ENCODE results near the gene GRID1.
"Not testable (repeated sequence)": the region's sequence is repeated elsewhere in the genome, so short reads cannot be mapped to it uniquely, and the experiment has no call there.

GRID1 gene

DNA sequence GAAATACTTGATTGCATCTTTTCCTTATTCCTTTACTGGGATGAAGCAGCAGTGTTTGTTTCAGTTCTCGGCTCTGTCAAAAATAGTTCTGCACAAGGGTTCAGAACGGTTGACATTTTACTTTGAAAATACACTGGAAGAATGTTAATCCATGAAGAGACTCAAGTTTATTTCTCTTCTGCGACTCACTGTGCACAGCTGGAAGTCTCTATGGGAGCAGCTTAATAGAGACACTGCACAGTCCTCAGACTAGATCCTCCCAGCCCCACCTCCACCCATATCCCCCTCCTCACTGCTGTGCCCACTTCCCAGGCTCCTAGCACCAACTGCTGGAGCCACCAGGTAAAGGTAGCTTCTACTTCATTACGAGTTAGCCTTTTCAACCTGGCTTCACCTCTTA lies 517.8 kb downstream of the GRID1 start:
- DNase-seq: no peak

DNA sequence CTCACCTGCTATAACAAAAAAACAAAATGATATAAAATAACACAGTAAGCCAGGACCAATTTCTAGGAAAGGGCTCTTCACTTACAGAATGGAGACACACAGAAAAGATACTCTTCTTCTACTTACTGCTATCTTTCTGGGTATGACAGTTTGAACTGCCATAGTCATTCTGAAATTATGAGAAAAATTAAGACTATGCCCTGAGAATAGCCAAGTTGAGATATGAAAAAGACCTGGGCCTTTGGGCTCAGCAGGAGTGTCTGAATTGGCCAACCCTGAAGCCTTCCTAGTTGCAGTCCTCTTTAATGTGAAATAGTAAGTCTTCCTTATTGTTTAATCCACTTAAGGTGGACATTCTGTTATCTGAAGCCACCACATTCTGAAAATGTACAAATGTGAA lies 519.5 kb downstream of the GRID1 start:
- DNase-seq: no peak

GRCh38 chr10:85838660-85839059 lies 527.9 kb downstream of the GRID1 start:
- not testable (repeated sequence) for DNase-seq

DNA sequence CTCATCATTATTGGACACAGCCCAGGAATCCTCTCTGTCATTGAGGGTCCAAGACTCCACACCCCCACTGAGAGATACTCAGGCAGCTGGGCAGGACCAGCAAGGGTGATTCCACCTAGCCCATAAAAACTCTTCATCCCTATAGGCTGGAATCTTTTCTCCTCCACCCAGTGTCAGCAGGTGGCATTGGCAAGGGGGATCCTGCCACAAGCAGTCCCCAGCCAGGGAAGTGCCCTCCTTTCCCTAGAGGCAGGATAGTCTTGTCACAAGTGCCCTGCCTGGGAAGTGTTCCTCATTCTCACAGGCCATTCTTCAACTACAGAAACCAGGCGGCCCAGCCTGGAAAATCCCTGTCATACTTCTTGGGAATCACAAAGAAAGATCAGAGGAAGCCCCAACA lies 533.6 kb downstream of the GRID1 start:
- no peak for DNase-seq

DNA sequence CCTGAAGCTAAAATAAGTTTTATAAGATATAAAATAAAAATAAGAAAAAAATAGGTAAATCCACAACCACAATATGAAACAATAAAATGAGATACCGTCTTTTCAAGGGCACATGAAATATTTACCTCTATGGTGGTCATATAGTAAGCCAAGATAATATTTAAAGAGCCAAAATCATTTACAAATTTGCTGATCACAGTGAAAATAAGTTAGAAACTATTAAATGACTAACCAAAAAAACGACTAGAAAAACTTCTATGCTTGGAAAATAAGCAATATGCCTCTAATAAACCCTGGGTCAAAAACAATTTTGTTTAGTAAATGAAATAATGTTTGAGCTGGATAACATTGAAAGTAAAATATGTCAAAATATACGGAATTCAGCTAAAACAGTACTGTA lies 535.2 kb downstream of the GRID1 start:
- DNase-seq: no peak

DNA sequence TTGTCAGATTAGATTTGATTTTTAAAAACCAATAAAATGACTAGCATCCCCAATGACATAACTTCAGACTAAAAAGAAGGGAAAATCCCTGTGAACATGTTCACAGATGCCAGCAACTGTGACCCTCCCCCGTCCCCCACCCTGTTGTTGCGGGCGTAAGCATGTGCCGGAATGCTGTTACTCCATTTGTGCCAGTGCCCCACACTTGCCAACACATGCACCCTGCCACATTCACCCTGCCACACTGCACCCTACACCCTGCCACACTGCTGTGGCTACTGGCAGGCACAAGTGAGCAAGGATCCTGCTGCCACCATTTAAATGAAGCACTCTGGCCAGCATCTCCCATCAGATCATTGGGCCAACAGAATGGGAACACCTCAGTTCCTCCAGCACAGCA lies 540.2 kb downstream of the GRID1 start:
- no peak for DNase-seq

DNA sequence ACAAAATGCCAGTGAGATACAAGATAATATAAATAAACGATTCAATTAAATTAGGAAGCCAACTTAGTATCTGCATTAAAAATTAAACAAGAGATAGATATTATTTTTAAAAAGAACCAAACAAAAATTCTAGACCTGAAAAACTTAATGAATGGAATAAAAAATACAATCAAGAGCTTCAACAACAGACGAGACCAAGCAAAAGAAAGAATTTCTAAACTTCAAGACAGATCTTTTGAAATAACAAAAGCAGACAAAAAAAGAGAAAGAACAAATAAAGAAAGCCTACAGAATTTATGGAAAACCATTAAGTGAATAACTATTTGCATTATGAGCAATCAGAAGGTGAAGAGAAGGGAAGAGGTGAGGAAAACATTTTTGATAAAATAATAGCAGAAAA lies 555.2 kb downstream of the GRID1 start:
- no peak for DNase-seq

GRCh38 chr10:85810674-85811073 lies 555.9 kb downstream of the GRID1 start:
- no peak for DNase-seq

DNA sequence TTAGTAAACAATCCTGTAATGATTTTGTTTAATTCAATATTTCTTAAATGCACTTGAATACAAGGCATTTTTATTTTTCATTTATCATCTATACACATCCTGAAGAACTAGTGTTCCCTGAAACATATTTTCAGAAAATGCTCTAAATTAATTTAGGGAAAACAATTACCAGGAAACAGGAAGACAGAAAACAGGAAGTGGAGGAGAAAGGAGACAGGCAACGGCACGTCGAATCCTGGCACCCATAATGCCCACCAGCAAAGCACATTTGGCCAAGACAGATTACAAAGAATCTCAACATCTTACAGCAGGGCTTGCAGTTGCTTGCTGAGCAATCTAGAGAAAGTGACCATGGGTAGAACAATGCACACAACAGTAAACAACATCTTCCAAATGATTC lies 571.1 kb downstream of the GRID1 start:
- no peak for DNase-seq

- no peak for DNase-seq
Observed at GRCh38 chr10:85794553-85794952, 572.0 kb downstream of the GRID1 start.

DNA sequence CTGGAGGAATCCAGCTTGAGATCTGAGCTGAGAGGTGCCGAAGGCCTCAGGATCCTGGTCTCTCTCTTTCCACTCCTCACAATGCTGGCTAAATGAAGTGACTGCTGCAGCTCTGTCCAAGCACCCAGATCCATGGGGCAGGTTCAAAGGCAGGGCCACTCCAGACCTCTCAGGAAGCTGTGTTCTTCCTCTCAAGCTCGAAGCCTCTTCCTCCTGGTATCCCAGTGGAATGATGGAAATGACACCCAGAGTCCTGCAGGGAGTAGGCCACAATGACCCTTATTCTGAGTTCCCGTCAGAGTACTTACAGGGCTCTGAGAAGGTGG lies 574.1 kb downstream of the GRID1 start:
- no peak for DNase-seq

DNA sequence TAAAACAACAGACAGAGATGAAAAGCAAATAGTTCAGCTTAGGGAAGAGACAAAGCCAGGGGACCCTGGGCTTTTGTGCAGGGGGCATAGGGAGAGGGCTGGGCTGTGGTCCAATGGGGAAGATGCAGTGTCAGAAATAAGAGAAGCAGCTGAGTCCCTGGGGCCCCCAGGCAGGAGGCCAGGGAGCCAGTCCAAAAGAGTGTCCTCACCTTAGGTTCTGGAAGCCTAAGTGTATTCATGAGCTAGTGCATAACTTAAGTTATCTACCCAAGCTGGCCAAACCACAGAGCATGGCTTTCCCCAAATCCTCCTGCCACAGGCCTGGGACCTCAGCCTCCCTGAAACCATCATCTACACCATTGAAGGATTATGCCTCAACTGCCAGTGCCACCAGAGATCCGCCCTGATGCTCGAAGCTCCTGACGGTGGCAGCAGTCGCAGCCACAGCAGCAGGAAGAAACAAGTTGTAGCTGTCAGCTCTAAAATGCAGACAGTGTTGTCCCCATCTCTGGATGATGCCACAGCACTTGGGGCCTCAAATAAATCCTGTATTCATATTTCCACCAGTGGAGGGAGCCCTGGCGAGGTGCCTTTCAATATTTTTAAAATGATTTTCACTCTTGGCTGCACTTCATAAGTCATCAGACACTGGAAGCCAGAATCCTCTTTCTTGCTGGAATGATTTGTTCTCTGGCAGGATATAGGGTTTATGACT lies 574.6 kb downstream of the GRID1 start:
- DNase-seq: no peak

GRCh38 chr10:85789982-85790789 lies 576.4 kb downstream of the GRID1 start:
- no peak for DNase-seq

- no peak for DNase-seq
Observed at GRCh38 chr10:85789125-85789524, 577.5 kb downstream of the GRID1 start.

DNA sequence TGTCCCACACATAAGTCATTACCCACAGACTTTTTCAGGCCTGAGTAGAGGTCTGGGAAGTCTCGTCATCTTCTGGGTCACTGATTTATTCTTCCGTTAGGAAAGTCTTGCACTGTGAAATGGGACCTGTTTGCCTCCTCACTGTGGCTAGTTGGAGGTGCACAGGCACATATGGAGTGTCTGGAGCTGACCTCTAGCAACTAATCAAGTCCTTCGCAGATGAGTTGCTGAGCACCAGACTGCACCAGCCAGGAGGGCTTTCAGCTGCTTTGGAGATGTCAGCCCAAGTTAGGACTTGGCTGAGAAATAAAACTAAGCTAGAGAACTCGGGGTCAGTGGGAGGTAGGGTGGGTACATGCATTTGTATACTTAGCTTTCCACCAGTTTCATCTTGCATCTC lies 578.0 kb downstream of the GRID1 start:
- no peak for DNase-seq

- DNase-seq: no peak
Observed at GRCh38 chr10:85787881-85788280, 578.7 kb downstream of the GRID1 start.

GRCh38 chr10:85787393-85787792 lies 579.2 kb downstream of the GRID1 start:
- no peak for DNase-seq

DNA sequence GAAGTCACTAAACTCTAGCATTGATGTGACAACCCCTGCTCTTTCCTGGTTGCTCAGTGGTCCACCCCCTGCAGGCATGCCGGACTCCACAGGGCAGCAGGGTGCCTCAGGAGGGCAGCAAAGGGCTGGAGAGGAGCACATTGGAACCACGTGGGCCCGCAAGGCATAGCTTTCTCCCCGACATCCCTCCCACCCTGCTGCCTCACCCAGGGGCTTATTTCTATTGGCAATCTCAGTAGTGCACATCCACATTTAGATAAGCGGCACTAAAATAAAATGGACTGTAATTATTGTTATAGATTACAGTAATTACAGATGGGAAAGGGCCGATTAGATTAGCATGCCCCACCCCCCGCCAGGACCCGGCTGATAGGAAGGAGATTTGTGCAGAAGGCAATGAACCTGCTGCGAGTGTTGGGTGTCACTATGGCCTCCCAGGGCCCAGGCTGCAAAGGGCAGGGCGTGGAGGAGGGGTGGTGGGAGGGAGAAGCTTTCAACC lies 580.1 kb downstream of the GRID1 start:
- no peak for DNase-seq

- DNase-seq: no peak
Observed at GRCh38 chr10:85784792-85785191, 581.8 kb downstream of the GRID1 start.

DNA sequence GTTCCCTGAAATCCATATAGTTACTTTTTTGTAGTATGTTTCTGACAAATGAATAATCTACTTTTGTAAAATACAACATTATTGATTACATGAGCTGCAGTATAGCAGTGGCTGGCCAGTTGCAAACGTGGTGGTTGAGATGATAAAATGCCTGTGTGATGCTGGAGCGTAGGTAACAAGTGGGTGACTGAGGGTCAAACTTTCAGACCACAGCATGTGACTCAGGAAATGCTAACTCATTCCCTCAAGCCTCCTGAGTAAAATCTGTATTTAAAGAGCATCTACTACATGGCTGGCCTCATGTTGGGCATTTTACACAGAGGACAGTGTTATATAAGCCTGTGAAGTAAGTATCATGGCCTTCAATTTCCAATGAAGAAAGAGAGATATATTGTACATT lies 585.2 kb downstream of the GRID1 start:
- DNase-seq: no peak

GRCh38 chr10:85778074-85778473 lies 588.5 kb downstream of the GRID1 start:
- no peak for DNase-seq

DNA sequence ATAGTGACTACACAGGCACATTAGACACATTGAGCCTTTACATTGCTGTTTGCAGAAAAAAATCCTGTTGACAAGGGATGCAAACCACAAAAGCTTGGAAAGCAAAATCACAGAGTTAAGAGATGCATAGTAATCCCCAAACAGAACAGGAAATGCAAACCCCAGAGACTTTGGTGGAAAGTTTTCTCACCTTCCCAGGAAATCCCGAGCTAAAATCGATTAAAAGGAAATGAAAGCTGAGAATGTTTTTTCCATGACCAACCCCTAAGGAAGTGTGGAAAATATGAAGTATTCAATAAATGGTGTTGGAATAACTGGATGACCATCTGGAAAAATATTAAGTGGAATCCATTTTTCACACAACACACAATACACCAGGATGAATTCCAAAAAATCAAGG lies 598.7 kb downstream of the GRID1 start:
- DNase-seq: no peak

- DNase-seq: no peak
Observed at GRCh38 chr10:85764108-85764507, 602.5 kb downstream of the GRID1 start.

- DNase-seq: no peak
Observed at GRCh38 chr10:85761906-85762445, 604.6 kb downstream of the GRID1 start.

Data from stimulated activated CD8-positive, alpha-beta memory T cell treated with anti-CD3 and anti-CD28 coated beads, Interleukin-4, amount 100 ng/mL, for 48 hours (primary cell).